Body of pancreas (tissue), 4 donors: ENCODE measurements around the gene EEPD1. TPM values are rescaled to one million over a fixed set of nuclear protein-coding genes. Genes with fewer than 3 reads are reported as not detected.

Experiments used
- ATAC-seq: fragments of 150-250 bp; one replicate; pipeline ENCODE4 v1.9.1; 2016
- DNase-seq, 4 donors: peaks; one replicate each; pipeline ENCODE4 v3.0.0-alpha.2; 2019
- H3K27ac ChIP-seq, 4 donors: fragments of 200-600 bp; sonication (generic); 1 replicate in 3 of 4; 2 replicates in 1 of 4; pipeline versions ENCODE4 v1.5.1 to v1.6.1; 2016 to 2019; ENCODE audit warnings: mild to moderate bottlenecking in 1 of 4, mixed read lengths in 1 of 4, moderate library complexity in 1 of 4
- H3K27me3 ChIP-seq, 2 donors: fragments of 200-600 bp; sonication (generic); one replicate each; pipeline ENCODE4 v1.6.0; 2016; ENCODE audit warnings: mild to moderate bottlenecking in 1 of 2
- H3K36me3 ChIP-seq, 2 donors: fragments of 200-600 bp; sonication (generic); replicated peaks in 1 of 2; 2 replicates each; pipeline ENCODE4 v1.5.1; 2016; ENCODE audit warnings: low read depth in 2 of 2; ENCODE audit not compliant: insufficient read depth in 1 of 2
- H3K4me1 ChIP-seq: fragments of 200-600 bp; sonication (generic); one replicate; pipeline ENCODE4 v1.6.0; 2016
- H3K4me3 ChIP-seq, 2 donors: fragments of 200-600 bp; sonication (generic); 1 replicate in 1 of 2; 2 replicates in 1 of 2; pipeline ENCODE4 v1.5.1; 2016 to 2019
- H3K9me3 ChIP-seq, 3 donors: fragments of 200-600 bp; sonication (generic); 1 replicate in 2 of 3; 2 replicates in 1 of 3; pipeline ENCODE4 v1.5.1; 2016
- CTCF ChIP-seq, 7 experiments: fragments of 450-650 bp in 4 of 7; fragments of 200-600 bp in 3 of 7; sonication (generic) in 3 of 7; IDR thresholded peaks; one replicate each; pipeline ENCODE4 v1.5.1; 2016 to 2019; ENCODE audit warnings: antibody characterized with exemption in 7 of 7
- POLR2A ChIP-seq, 3 donors: fragments of 450-650 bp; IDR thresholded peaks; one replicate each; pipeline ENCODE4 v1.6.1; 2016; ENCODE audit warnings: antibody characterized with exemption in 3 of 3, mild to moderate bottlenecking in 2 of 3
- WGBS, 2 donors: methylation state at CpG; one replicate each; pipeline ENCODE4 v1.1.5; 2017; 5-methylcytosine and 5-hydroxymethylcytosine counted together
- intact Hi-C: fragments of 100-400 bp; cut with DNase I; formaldehyde crosslinking; loops from one replicate; pipeline ENCODE4 v1.15.1; 2023
- total RNA-seq, 2 donors: library from RNA; depleted of rRNA; stranded (reverse); fragments of >200 nt; gene quantifications; one replicate each; pipeline ENCODE4 v1.1.0, GENCODE V29; 2016

The EEPD1 gene
- total RNA-seq, 2 donors from 2014 or later: 13.5 to 24.1 TPM

- DNase-seq (no peak), ATAC-seq (no peak)
- WGBS, 2 donors: 84 to 87% methylated on average over 6 of the region's 6 CpGs
- no peak overlapping the region for H3K27ac ChIP-seq
- no peak for TF ChIP-seq CTCF (IDR thresholded peaks at IDR 0.05)
- no peak for TF ChIP-seq POLR2A (IDR thresholded peaks at IDR 0.05)
- intact Hi-C loops: no loop called here
- no peaks in the 10 kb centered on the region for H3K9me3 ChIP-seq
- peaks cover 19% of the 10 kb centered on the region for H3K4me1 ChIP-seq
- H3K4me3 ChIP-seq: no peak overlapping the region
- H3K27me3 ChIP-seq: no peaks in the 10 kb centered on the region
- H3K36me3 ChIP-seq: no peaks in the 10 kb centered on the region
Observed at GRCh38 chr7:36313607-36314006, 160.6 kb downstream of the EEPD1 start.

GRCh38 chr7:36314491-36314890, 161.4 kb downstream of the EEPD1 start:
- H3K9me3 ChIP-seq: no peaks in the 10 kb centered on the region
- DNase-seq (no peak), ATAC-seq (no peak)
- H3K36me3 ChIP-seq: no peaks in the 10 kb centered on the region
- no peaks in the 10 kb centered on the region for H3K27me3 ChIP-seq
- 81 to 92% methylated on average over 2 of the region's 2 CpGs for whole genome bisulfite sequencing, 2 donors
- no peak overlapping the region for H3K27ac ChIP-seq
- H3K4me1 ChIP-seq: peaks cover 19% of the 10 kb centered on the region
- TF ChIP-seq CTCF (IDR thresholded peaks at IDR 0.05) (no peak), POLR2A (IDR thresholded peaks at IDR 0.05) (no peak)
- intact Hi-C loops: no loop called here
- no peak overlapping the region for H3K4me3 ChIP-seq

- intact Hi-C loops: loop anchor here (5.0 kb wide), 1 partner anchor 333 kb away; no protein-coding TSS in a partner anchor
- 60 to 66% methylated on average over 7 to 9 of the region's 9 CpGs for WGBS, 2 donors
- no peak for TF ChIP-seq CTCF (IDR thresholded peaks at IDR 0.05)
- TF ChIP-seq POLR2A (IDR thresholded peaks at IDR 0.05): no peak
- DNase-seq (peak in 2 of 4 donors; percentile 25 to 34), ATAC-seq (no peak)
- H3K36me3 ChIP-seq: no peaks in the 10 kb centered on the region
- no peaks in the 10 kb centered on the region for H3K27me3 ChIP-seq
- no peak overlapping the region for H3K27ac ChIP-seq
- H3K9me3 ChIP-seq: no peaks in the 10 kb centered on the region
- no peak overlapping the region for H3K4me3 ChIP-seq
- H3K4me1 ChIP-seq: peaks cover 19% of the 10 kb centered on the region
Observed at GRCh38 chr7:36315309-36315944, 162.4 kb downstream of the EEPD1 start.

DNA sequence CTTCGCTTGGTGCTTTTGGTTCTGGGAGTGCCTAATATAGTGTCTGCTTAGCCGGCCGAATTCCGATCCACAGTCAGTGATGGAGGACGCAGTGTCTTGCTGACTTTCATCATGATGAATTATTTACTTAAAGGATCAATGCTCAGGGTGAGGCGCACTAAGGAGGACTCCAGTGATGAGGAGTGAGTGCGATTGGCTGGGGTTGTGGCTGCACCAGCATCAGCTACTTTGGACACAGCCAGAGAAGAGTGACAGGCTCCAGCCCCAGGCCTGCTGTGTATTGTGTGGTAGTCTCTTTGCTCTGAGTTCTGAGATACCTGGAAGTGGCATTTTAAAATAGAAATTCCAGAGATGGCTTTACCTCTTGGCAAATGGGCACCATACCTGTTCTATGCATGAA, 163.3 kb downstream of the EEPD1 start:
- Histone ChIP-seq H3K9me3 (no peaks in the 10 kb centered on the region), H3K4me3 (no peak overlapping the region), H3K27ac (no peak overlapping the region), H3K4me1 (peaks cover 19% of the 10 kb centered on the region), H3K27me3 (no peaks in the 10 kb centered on the region), H3K36me3 (no peaks in the 10 kb centered on the region)
- TF ChIP-seq POLR2A (IDR thresholded peaks at IDR 0.05): no peak
- no peak for TF ChIP-seq CTCF (IDR thresholded peaks at IDR 0.05)
- no peak for DNase-seq
- WGBS, 2 donors: 91 to 95% methylated on average over 7 of the region's 7 CpGs
- no peak for ATAC-seq
- intact Hi-C loops: loop anchor here (5.0 kb wide), 1 partner anchor 334 kb away; no protein-coding TSS in a partner anchor

- no peak overlapping the region for H3K27ac ChIP-seq
- no peaks in the 10 kb centered on the region for H3K27me3 ChIP-seq
- intact Hi-C loops: loop anchor here (5.0 kb wide), 1 partner anchor 335 kb away; no protein-coding TSS in a partner anchor
- no peaks in the 10 kb centered on the region for H3K36me3 ChIP-seq
- ATAC-seq (no peak), DNase-seq (no peak)
- TF ChIP-seq POLR2A (IDR thresholded peaks at IDR 0.05) (no peak), CTCF (IDR thresholded peaks at IDR 0.05) (no peak)
- WGBS, 2 donors: 76 to 85% methylated on average over 1 of the region's 1 CpG
- no peak overlapping the region for H3K4me3 ChIP-seq
- H3K4me1 ChIP-seq: peaks cover 16% of the 10 kb centered on the region
- no peaks in the 10 kb centered on the region for H3K9me3 ChIP-seq
Observed at GRCh38 chr7:36317276-36317675, 164.2 kb downstream of the EEPD1 start.
